K562 (cell line): ENCODE data around the gene THRSP. TPM values are rescaled to one million over a fixed set of nuclear protein-coding genes. Genes with fewer than 3 reads are reported as not detected.
A peak's percentile ranks its signal among the peaks of the same experiment; 100 is the strongest.

Experiments used
- ATF1 ChIP-seq, 2 experiments: fragments of 450-650 bp in 1 of 2; IDR thresholded peaks; 2 replicates each; pipeline ENCODE4 v1.6.1; 2016; ENCODE audit warnings: missing compliant biosample characterization in 1 of 2, missing genetic modification characterization in 1 of 2
- BCOR ChIP-seq: fragments of 450-650 bp; IDR thresholded peaks from 2 replicates; pipeline ENCODE4 v1.6.1; 2016
- CSDE1 ChIP-seq, 2 experiments: fragments of 450-650 bp; IDR thresholded peaks; 2 replicates each; pipeline ENCODE4 v1.6.1; 2016; ENCODE audit warnings: mild to moderate bottlenecking in 1 of 2
- E2F4 ChIP-seq: sonication (generic); formaldehyde crosslinking; IDR thresholded peaks from 2 replicates; pipeline ENCODE4 v1.8.0; 2022; ENCODE audit warnings: mild to moderate bottlenecking, low read depth, missing genetic modification reagents
- EGR1 ChIP-seq: fragments of 450-650 bp; conservative IDR thresholded peaks from 2 replicates; pipeline ENCODE4 v1.6.1; 2017; ENCODE audit warnings: mild to moderate bottlenecking
- ETS1 ChIP-seq: conservative IDR thresholded peaks from 2 replicates; pipeline ENCODE4 v1.6.1; 2011; ENCODE audit warnings: low read depth, mild to moderate bottlenecking, low read length; ENCODE audit not compliant: control insufficient read depth
- GTF2A2 ChIP-seq: IDR thresholded peaks from 2 replicates; pipeline ENCODE4 v1.6.1; 2016; ENCODE audit warnings: mild to moderate bottlenecking, missing genetic modification characterization, missing compliant biosample characterization
- HDGF ChIP-seq: fragments of 450-650 bp; IDR thresholded peaks from 2 replicates; pipeline ENCODE4 v1.6.1; 2016
- IRF1 ChIP-seq: sonication (generic); formaldehyde crosslinking; IDR thresholded peaks from 2 replicates; pipeline ENCODE4 v1.8.0; 2022; ENCODE audit warnings: missing genetic modification reagents, mild to moderate bottlenecking, borderline replicate concordance
- KDM2B ChIP-seq: fragments of 250-450 bp; sonication (Bioruptor Pico); IDR thresholded peaks from 2 replicates; pipeline ENCODE4 v1.8.0; 2021; ENCODE audit warnings: mild to moderate bottlenecking, moderate library complexity
- KHSRP ChIP-seq: fragments of 450-650 bp; IDR thresholded peaks from 2 replicates; pipeline ENCODE4 v1.6.1; 2017
- MCM2 ChIP-seq: fragments of 450-650 bp; IDR thresholded peaks from 2 replicates; pipeline ENCODE4 v1.6.1; 2017; ENCODE audit warnings: low read depth, mild to moderate bottlenecking
- MEF2A ChIP-seq: IDR thresholded peaks from 2 replicates; pipeline ENCODE4 v1.6.1; 2011; ENCODE audit warnings: low read depth, mild to moderate bottlenecking, low read length, moderate library complexity; ENCODE audit not compliant: control insufficient read depth
- MTA3 ChIP-seq: fragments of 450-650 bp; formaldehyde crosslinking; IDR thresholded peaks from 2 replicates; pipeline ENCODE4 v1.6.1; 2017; ENCODE audit warnings: mild to moderate bottlenecking, borderline replicate concordance
- PHF8 ChIP-seq: fragments of 200-600 bp; sonication (generic); IDR thresholded peaks from 2 replicates; pipeline ENCODE4 v1.6.1; 2012; ENCODE audit warnings: mixed run types, mild to moderate bottlenecking, inconsistent platforms, low read length, moderate library complexity, borderline replicate concordance
- PHTF2 ChIP-seq: fragments of 250-450 bp; sonication (Bioruptor Pico); IDR thresholded peaks from 2 replicates; pipeline ENCODE4 v1.5.0; 2021; ENCODE audit warnings: mild to moderate bottlenecking
- POU5F1 ChIP-seq: fragments of 150-350 bp; IDR thresholded peaks from 2 replicates; pipeline ENCODE4 v1.6.1; 2014; ENCODE audit warnings: borderline replicate concordance, low read length, low read depth, mild to moderate bottlenecking; ENCODE audit not compliant: partially characterized antibody
- PTRF ChIP-seq: fragments of 450-650 bp; IDR thresholded peaks from 2 replicates; pipeline ENCODE4 v1.6.1; 2016; ENCODE audit warnings: mild to moderate bottlenecking, missing genetic modification characterization, missing compliant biosample characterization
- RUNX1 ChIP-seq: sonication (generic); IDR thresholded peaks from 2 replicates; pipeline ENCODE4 v1.6.1; 2016; ENCODE audit warnings: antibody characterized with exemption, low read depth
- SAP30 ChIP-seq: fragments of 200-600 bp; sonication (generic); IDR thresholded peaks from 2 replicates; pipeline ENCODE4 v1.6.1; 2012; ENCODE audit warnings: borderline replicate concordance, low read depth, mild to moderate bottlenecking, moderate library complexity, low read length, control low read depth, inconsistent platforms; ENCODE audit not compliant: insufficient read depth, poor library complexity, severe bottlenecking
- SRSF3 ChIP-seq: fragments of 200-400 bp; formaldehyde crosslinking; IDR thresholded peaks from 2 replicates; pipeline ENCODE4 v1.6.1; 2016; ENCODE audit warnings: mild to moderate bottlenecking, low read length, moderate library complexity; ENCODE audit not compliant: insufficient read depth
- TCF15 ChIP-seq: fragments of 250-450 bp; sonication (Bioruptor Pico); IDR thresholded peaks from 2 replicates; pipeline ENCODE4 v1.8.0; 2022; ENCODE audit warnings: moderate library complexity, mild to moderate bottlenecking, inconsistent platforms
- USF1 ChIP-seq: sonication (generic); formaldehyde crosslinking; IDR thresholded peaks from 2 replicates; pipeline ENCODE4 v1.9.0; 2022; ENCODE audit warnings: mild to moderate bottlenecking, missing genetic modification reagents
- ZFP1 ChIP-seq: fragments of 450-650 bp; formaldehyde crosslinking; IDR thresholded peaks from 2 replicates; pipeline ENCODE4 v1.4.0; 2020; ENCODE audit warnings: mild to moderate bottlenecking, mixed read lengths
- ZNF41 ChIP-seq: fragments of 250-450 bp; sonication (Bioruptor Pico); conservative IDR thresholded peaks from 2 replicates; pipeline ENCODE4 v1.4.0; 2020; ENCODE audit warnings: mild to moderate bottlenecking
- ZNF551 ChIP-seq: fragments of 250-450 bp; sonication (Bioruptor Pico); IDR thresholded peaks from 2 replicates; pipeline ENCODE4 v1.5.0; 2021; ENCODE audit warnings: mild to moderate bottlenecking, moderate library complexity
- ZNF780A ChIP-seq: fragments of 250-450 bp; sonication (Bioruptor Pico); IDR thresholded peaks from 2 replicates; pipeline ENCODE4 v1.5.0; 2021; ENCODE audit warnings: mild to moderate bottlenecking
- polyA plus RNA-seq, 8 experiments: library from polyadenylated mRNA; depleted of rRNA in 4 of 8; stranded (reverse) in 5 of 8; unstranded in 3 of 8; fragments of >200 nt; fragmentation: Nextera tagmentation in 2 of 8; fragmentation: Illumina TruSeq in 1 of 8; extraction: Ambion mirVana in 2 of 8; extraction: Trizol in 1 of 8; gene quantifications; 2 replicates each; pipeline versions ENCODE4 v1.2.1 to v1.2.3, GENCODE V29; 2011 to 2014; ENCODE audit warnings: inconsistent platforms in 1 of 8, missing spikeins in 1 of 8
- total RNA-seq, 7 experiments: library from RNA; depleted of rRNA in 6 of 7; stranded (reverse); fragments of >200 nt in 6 of 7; fragmentation: Illumina TruSeq in 2 of 7; extraction: Trizol in 2 of 7; gene quantifications; 2 replicates each; pipeline versions ENCODE4 v1.2.1 to v1.2.3, GENCODE V29; 2011 to 2021; ENCODE audit warnings: low replicate concordance in 1 of 7

Gene THRSP
- total and polyA plus RNA-seq, 9 of the 15 experiments (the other 6 are each of a cell fraction or from before 2014, with no cell fraction given), result 0.23 to 0.56 (median 0.31) TPM; not detected in 2

GRCh38 chr11:78061921-78062311 lies 1.7 kb upstream of the THRSP start (continued):
- no peak for TF ChIP-seq USF1
- TF ChIP-seq E2F4 (CRISPR knock-in tag), result no peak
- TF ChIP-seq GTF2A2, result no peak
- no peak for TF ChIP-seq ETS1
- no peak for TF ChIP-seq IRF1 (CRISPR knock-in tag)
- no peak for TF ChIP-seq BCOR
- TF ChIP-seq MEF2A, result no peak
- no peak for TF ChIP-seq ZNF780A (CRISPR knock-in tag)
- TF ChIP-seq PHTF2 (CRISPR knock-in tag), result no peak
- no peak for TF ChIP-seq RUNX1
- peak; percentile 81 for TF ChIP-seq EGR1
- no peak for TF ChIP-seq HDGF
- no peak for TF ChIP-seq TCF15
- no peak for TF ChIP-seq ZFP1 (CRISPR knock-in tag)
- TF ChIP-seq CSDE1 (IDR thresholded peaks at IDR 0.05), result no peak
- no peak for TF ChIP-seq MCM2
- no peak for TF ChIP-seq SAP30
- no peak for TF ChIP-seq ZNF41 (CRISPR knock-in tag)
- no peak for TF ChIP-seq ATF1 (CRISPR knock-in tag; IDR thresholded peaks at IDR 0.05)
- no peak for TF ChIP-seq ATF1 (tag; IDR thresholded peaks at IDR 0.05)
- TF ChIP-seq PHF8, result no peak
- TF ChIP-seq SRSF3, result no peak
- TF ChIP-seq PTRF (tag), result no peak
- peak; percentile 39; the same call in 1 of the 2 replicates for TF ChIP-seq MTA3
- TF ChIP-seq KHSRP, result no peak
- no peak for TF ChIP-seq KDM2B (CRISPR knock-in tag)
- no peak for TF ChIP-seq ZNF551 (CRISPR knock-in tag)
- TF ChIP-seq POU5F1, result no peak
